CD14-positive monocyte (primary cell): ENCODE data around the gene PLXNA1. TPM values are rescaled to one million over a fixed set of nuclear protein-coding genes. Genes with fewer than 3 reads are reported as not detected.

Experiments
- DNase-seq, 3 donors: peaks; one replicate each; pipeline ENCODE4 v3.0.0-alpha.2; 2011 to 2022
- H2AFZ ChIP-seq: 2 replicates; pipeline ENCODE4 v1.6.0; 2012; ENCODE audit warnings: mild to moderate bottlenecking, low read depth, low read length, inconsistent platforms; ENCODE audit not compliant: insufficient read depth, poor library complexity, severe bottlenecking
- H3K27ac ChIP-seq, 2 donors: 1 replicate in 1 of 2; 2 replicates in 1 of 2; pipeline ENCODE4 v1.5.1; 2012 to 2013; ENCODE audit warnings: low read length in 2 of 2, control low read depth in 1 of 2, inconsistent platforms in 1 of 2, low read depth in 1 of 2, mild to moderate bottlenecking in 1 of 2
- H3K27me3 ChIP-seq, 2 donors: one replicate each; pipeline versions ENCODE4 v1.6.0 to v1.6.1; 2011 to 2013; ENCODE audit warnings: low read length in 2 of 2; ENCODE audit not compliant: control insufficient read depth in 2 of 2, insufficient read depth in 2 of 2
- H3K36me3 ChIP-seq, 2 donors: replicated peaks in 1 of 2; 1 replicate in 1 of 2; 2 replicates in 1 of 2; pipeline versions ENCODE4 v1.5.1 to v1.6.1; 2012 to 2013; ENCODE audit warnings: low read length in 2 of 2, control low read depth in 1 of 2, inconsistent platforms in 1 of 2, mild to moderate bottlenecking in 1 of 2; ENCODE audit not compliant: insufficient read depth in 2 of 2, control insufficient read depth in 1 of 2
- H3K4me1 ChIP-seq, 2 donors: 1 replicate in 1 of 2; 2 replicates in 1 of 2; pipeline versions ENCODE4 v1.5.1 to v1.6.1; 2012 to 2013; ENCODE audit warnings: low read length in 2 of 2, control low read depth in 1 of 2, inconsistent platforms in 1 of 2, mild to moderate bottlenecking in 1 of 2, moderate library complexity in 1 of 2; ENCODE audit not compliant: insufficient read depth in 2 of 2, control insufficient read depth in 1 of 2
- H3K4me2 ChIP-seq: replicated peaks from 2 replicates; pipeline ENCODE3; 2012; ENCODE audit warnings: low read length, moderate library complexity, mild to moderate bottlenecking; ENCODE audit not compliant: poor library complexity, severe bottlenecking; ENCODE audit errors: extremely low read depth
- H3K4me3 ChIP-seq, 3 experiments: fragments of 200-600 bp in 1 of 3; sonication (generic) in 1 of 3; replicated peaks in 1 of 3; 1 replicate in 2 of 3; 2 replicates in 1 of 3; pipeline ENCODE4 v1.5.1; 2011 to 2013; ENCODE audit warnings: low read length in 3 of 3, mild to moderate bottlenecking in 3 of 3, control low read depth in 2 of 3, low read depth in 2 of 3, inconsistent platforms in 1 of 3, moderate library complexity in 1 of 3
- H3K79me2 ChIP-seq: 2 replicates; pipeline ENCODE4 v1.6.0; 2012; ENCODE audit warnings: mild to moderate bottlenecking, control low read depth, inconsistent platforms, low read length, moderate library complexity; ENCODE audit not compliant: insufficient read depth
- H3K9ac ChIP-seq: 2 replicates; pipeline ENCODE4 v1.6.0; 2017; ENCODE audit warnings: low read length, mild to moderate bottlenecking; ENCODE audit not compliant: insufficient read depth, poor library complexity, severe bottlenecking
- H3K9me3 ChIP-seq, 2 donors: replicated peaks in 1 of 2; 1 replicate in 1 of 2; 2 replicates in 1 of 2; pipeline versions ENCODE4 v1.5.1 to v1.6.1; 2012 to 2013; ENCODE audit warnings: low read length in 2 of 2, control low read depth in 1 of 2; ENCODE audit not compliant: control insufficient read depth in 1 of 2, insufficient read depth in 1 of 2
- H4K20me1 ChIP-seq: 2 replicates; pipeline ENCODE4 v1.6.0; 2012; ENCODE audit warnings: mild to moderate bottlenecking, low read length, control low read depth, moderate library complexity; ENCODE audit not compliant: insufficient read depth
- H3K27ac Mint-ChIP-seq, 7 donors: one replicate each; pipeline ENCODE4 v1.8.0; 2020; ENCODE audit warnings: mild to moderate bottlenecking in 7 of 7, mixed read lengths in 7 of 7, moderate library complexity in 6 of 7, inconsistent platforms in 2 of 7
- H3K27me3 Mint-ChIP-seq, 3 donors: one replicate each; pipeline ENCODE4 v1.8.0; 2021 to 2022; ENCODE audit warnings: low read depth in 3 of 3, mild to moderate bottlenecking in 3 of 3, mixed read lengths in 3 of 3, moderate library complexity in 3 of 3, inconsistent platforms in 1 of 3
- H3K36me3 Mint-ChIP-seq, 2 donors: one replicate each; pipeline ENCODE4 v1.8.0; 2020; ENCODE audit warnings: mixed read lengths in 2 of 2, inconsistent platforms in 1 of 2, mild to moderate bottlenecking in 1 of 2
- H3K4me1 Mint-ChIP-seq: one replicate; pipeline ENCODE4 v1.8.0; 2020; ENCODE audit warnings: mild to moderate bottlenecking, mixed read lengths
- H3K4me3 Mint-ChIP-seq, 2 donors: one replicate each; pipeline ENCODE4 v1.8.0; 2020; ENCODE audit warnings: mild to moderate bottlenecking in 2 of 2, mixed read lengths in 2 of 2, moderate library complexity in 1 of 2
- H3K9me3 Mint-ChIP-seq, 7 donors: one replicate each; pipeline ENCODE4 v1.8.0; 2020 to 2022; ENCODE audit warnings: mixed read lengths in 7 of 7, mild to moderate bottlenecking in 6 of 7, moderate library complexity in 6 of 7, inconsistent platforms in 2 of 7
- WGBS: methylation state at CpG from one replicate; pipeline ENCODE4 v1.1.5; 2013; ENCODE audit warnings: missing lambda C conversion rate; ENCODE audit not compliant: insufficient coverage; 5-methylcytosine and 5-hydroxymethylcytosine counted together
- intact Hi-C, 2 donors: fragments of 100-400 bp; cut with micrococcal nuclease; formaldehyde crosslinking; loops; one replicate each; pipeline versions ENCODE4 v1.15.0 to v1.15.1; 2023
- polyA plus RNA-seq, 3 donors: library from polyadenylated mRNA; depleted of rRNA in 1 of 3; unstranded in 2 of 3; stranded (reverse) in 1 of 3; fragments of 300-500 nt in 2 of 3; fragments of >200 nt in 1 of 3; fragmentation: Illumina TruSeq in 2 of 3; gene quantifications; 1 replicate in 2 of 3; 2 replicates in 1 of 3; pipeline ENCODE4 v1.2.3, GENCODE V29; 2012 to 2021
- TF ChIP-seq, protein P1 (sequence below): fragments of 200-600 bp; IDR thresholded peaks from one replicate; pipeline ENCODE4 v1.8.0; 2022; ENCODE audit warnings: antibody characterized with exemption, mild to moderate bottlenecking

Gene PLXNA1
- polyA plus RNA-seq, 3 donors, result 2.7 TPM; not detected in 2

DNA sequence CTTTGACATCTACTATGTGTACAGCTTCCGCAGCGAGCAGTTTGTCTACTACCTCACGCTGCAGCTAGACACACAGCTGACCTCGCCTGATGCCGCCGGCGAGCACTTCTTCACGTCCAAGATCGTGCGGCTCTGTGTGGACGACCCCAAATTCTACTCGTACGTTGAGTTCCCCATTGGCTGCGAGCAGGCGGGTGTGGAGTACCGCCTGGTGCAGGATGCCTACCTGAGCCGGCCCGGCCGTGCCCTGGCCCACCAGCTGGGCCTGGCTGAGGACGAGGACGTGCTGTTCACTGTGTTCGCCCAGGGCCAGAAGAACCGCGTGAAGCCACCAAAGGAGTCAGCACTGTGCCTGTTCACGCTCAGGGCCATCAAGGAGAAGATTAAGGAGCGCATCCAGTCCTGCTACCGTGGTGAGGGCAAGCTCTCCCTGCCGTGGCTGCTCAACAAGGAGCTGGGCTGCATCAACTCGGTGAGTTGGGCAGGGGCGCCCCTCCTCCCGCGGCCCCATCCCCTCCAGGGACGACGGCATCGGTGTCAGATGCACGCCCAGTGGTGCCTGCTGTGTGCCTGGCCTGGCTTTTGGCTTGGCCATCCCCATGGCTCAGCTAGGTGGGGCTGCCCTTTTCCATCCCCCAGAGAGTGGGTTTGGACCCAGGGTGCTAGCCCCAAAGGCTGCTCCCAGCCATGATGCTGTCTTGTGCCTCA, 6.6 kb downstream of the PLXNA1 start:
- H4K20me1 ChIP-seq, result peaks cover 2% of the 10 kb centered on the region
- no peaks in the 10 kb centered on the region for H3K36me3 ChIP-seq
- H2AFZ ChIP-seq, result no peak overlapping the region
- intact Hi-C loops, result loop anchor here (10.0 kb wide), 2 partner anchors 285 to 315 kb away; partner anchors contain the start of gene CHCHD6 (in 1 of the 2)
- peaks cover under 1 to 19% of the 10 kb centered on the region in 2 donors for H3K27me3 ChIP-seq
- no peak overlapping the region for H3K9ac ChIP-seq
- DNase-seq, result no peak
- Mint-ChIP-seq H3K27ac (no peak overlapping the region), H3K4me3 (no peak overlapping the region), H3K27me3 (peaks cover 3 to 29% (median 22%) of the 10 kb centered on the region in 3 donors), H3K4me1 (no peaks in the 10 kb centered on the region), H3K36me3 (no peaks in the 10 kb centered on the region), H3K9me3 (peaks cover 0 to 2% (median 0%) of the 10 kb centered on the region in 7 donors)
- H3K4me3 ChIP-seq, result no peak overlapping the region
- 94% methylated on average over 36 of the region's 36 CpGs for WGBS
- H3K4me1 ChIP-seq, result no peaks in the 10 kb centered on the region
- TF ChIP-seq, protein P1, sequence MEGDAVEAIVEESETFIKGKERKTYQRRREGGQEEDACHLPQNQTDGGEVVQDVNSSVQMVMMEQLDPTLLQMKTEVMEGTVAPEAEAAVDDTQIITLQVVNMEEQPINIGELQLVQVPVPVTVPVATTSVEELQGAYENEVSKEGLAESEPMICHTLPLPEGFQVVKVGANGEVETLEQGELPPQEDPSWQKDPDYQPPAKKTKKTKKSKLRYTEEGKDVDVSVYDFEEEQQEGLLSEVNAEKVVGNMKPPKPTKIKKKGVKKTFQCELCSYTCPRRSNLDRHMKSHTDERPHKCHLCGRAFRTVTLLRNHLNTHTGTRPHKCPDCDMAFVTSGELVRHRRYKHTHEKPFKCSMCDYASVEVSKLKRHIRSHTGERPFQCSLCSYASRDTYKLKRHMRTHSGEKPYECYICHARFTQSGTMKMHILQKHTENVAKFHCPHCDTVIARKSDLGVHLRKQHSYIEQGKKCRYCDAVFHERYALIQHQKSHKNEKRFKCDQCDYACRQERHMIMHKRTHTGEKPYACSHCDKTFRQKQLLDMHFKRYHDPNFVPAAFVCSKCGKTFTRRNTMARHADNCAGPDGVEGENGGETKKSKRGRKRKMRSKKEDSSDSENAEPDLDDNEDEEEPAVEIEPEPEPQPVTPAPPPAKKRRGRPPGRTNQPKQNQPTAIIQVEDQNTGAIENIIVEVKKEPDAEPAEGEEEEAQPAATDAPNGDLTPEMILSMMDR, result no peak
- H3K79me2 ChIP-seq, result no peaks in the 10 kb centered on the region
- H3K4me2 ChIP-seq, result no peak overlapping the region
- no peaks in the 10 kb centered on the region for H3K9me3 ChIP-seq
- H3K27ac ChIP-seq, result no peak overlapping the region

DNA sequence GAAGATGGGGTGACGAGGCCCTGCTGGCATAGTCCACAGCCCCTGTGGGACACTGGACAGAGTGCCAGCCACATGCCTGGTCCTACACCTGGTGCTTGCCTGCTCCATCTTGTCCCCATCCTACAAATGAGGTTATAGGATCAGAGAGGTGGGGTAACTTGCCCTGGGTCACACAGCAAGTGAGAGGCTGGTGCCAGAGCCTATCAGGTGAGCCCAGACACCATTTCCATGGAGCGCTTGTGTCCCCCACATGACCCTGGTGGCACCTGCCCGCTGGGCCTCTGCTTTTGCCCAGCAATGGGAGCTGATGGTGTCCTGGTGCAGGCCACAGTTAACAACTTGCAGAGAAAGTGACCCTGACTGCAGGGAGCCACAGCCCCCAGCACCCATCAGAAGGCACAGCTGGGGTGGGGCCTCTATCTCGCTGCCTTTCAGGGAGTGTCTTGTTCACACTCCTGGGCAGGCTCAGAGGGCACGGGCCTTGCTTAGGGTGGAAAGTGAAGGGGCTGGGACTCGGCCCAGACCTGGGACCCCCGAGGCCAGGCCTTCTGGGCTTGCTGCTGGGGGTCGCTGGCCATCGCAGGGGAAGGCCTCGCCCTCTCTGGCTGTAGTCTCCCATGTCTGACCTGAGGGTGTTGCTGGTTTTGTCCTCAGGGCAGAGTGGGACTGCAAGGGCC, 7.2 kb downstream of the PLXNA1 start:
- no peak overlapping the region for H3K4me2 ChIP-seq
- H3K27me3 Mint-ChIP-seq, result peaks cover 0 to 22% (median 15%) of the 10 kb centered on the region in 3 donors
- no peak overlapping the region for H3K4me3 Mint-ChIP-seq
- no peaks in the 10 kb centered on the region for H3K9me3 ChIP-seq
- no peaks in the 10 kb centered on the region for H4K20me1 ChIP-seq
- H3K4me1 ChIP-seq, result no peaks in the 10 kb centered on the region
- H3K27me3 ChIP-seq, result peaks cover 0 to 12% of the 10 kb centered on the region in 2 donors
- no peak overlapping the region for H3K27ac Mint-ChIP-seq
- H3K27ac ChIP-seq, result no peak overlapping the region
- H3K36me3 Mint-ChIP-seq, result no peaks in the 10 kb centered on the region
- H2AFZ ChIP-seq, result no peak overlapping the region
- H3K79me2 ChIP-seq, result no peaks in the 10 kb centered on the region
- no peak for DNase-seq
- H3K9ac ChIP-seq, result no peak overlapping the region
- 88% methylated on average over 8 of the region's 10 CpGs for WGBS
- H3K4me3 ChIP-seq, result no peak overlapping the region
- H3K36me3 ChIP-seq, result no peaks in the 10 kb centered on the region
- H3K4me1 Mint-ChIP-seq, result no peaks in the 10 kb centered on the region
- intact Hi-C loops, result no loop called here
- H3K9me3 Mint-ChIP-seq, result peaks cover 0 to 2% (median 0%) of the 10 kb centered on the region in 7 donors
- TF ChIP-seq, protein P1, result no peak
